Naive thymus-derived CD4-positive, alpha-beta T cell (primary cell): Measurements from ENCODE around the gene TRIM33. TPM values are rescaled to one million over a fixed set of nuclear protein-coding genes. Genes with fewer than 3 reads are reported as not detected.
A peak's percentile ranks its signal among the peaks of the same experiment; 100 is the strongest.

ENCODE experiments used
- ATAC-seq: fragments of 150-1000 bp; cut with Tn5 transposase; 2 replicates; pipeline ENCODE4 v1.10.0; 2021; ENCODE audit warnings: mild to moderate bottlenecking, moderate library complexity
- CTCF ChIA-PET: fragments of 350-600 bp; sonication (Branson Sonifier 250); formaldehyde crosslinking; loops from one replicate; lab custom pipeline; 2021; ENCODE audit warnings: antibody characterized with exemption; lab: Charles Lee
- POLR2A ChIA-PET: fragments of 350-600 bp; sonication (Branson Sonifier 250); formaldehyde crosslinking; loops from one replicate; lab custom pipeline; 2021; ENCODE audit warnings: antibody characterized with exemption, inconsistent platforms; lab: Charles Lee
- DNase-seq, 9 donors: peaks; one replicate each; pipeline versions ENCODE4 v3.0.0 to v3.0.0-alpha.2; 2020 to 2022; ENCODE audit warnings: mixed read lengths in 1 of 9
- H3K27ac ChIP-seq: one replicate; pipeline ENCODE4 v1.7.0; 2013; ENCODE audit warnings: mild to moderate bottlenecking, low read depth, low read length, moderate library complexity
- H3K27me3 ChIP-seq, 2 donors: one replicate each; pipeline ENCODE4 v1.7.0; 2013; ENCODE audit warnings: low read length in 2 of 2, mild to moderate bottlenecking in 2 of 2, moderate library complexity in 2 of 2; ENCODE audit not compliant: control insufficient read depth in 2 of 2, insufficient read depth in 2 of 2
- H3K36me3 ChIP-seq, 3 experiments: 1 replicate in 2 of 3; 2 replicates in 1 of 3; pipeline ENCODE4 v1.7.0; 2013; ENCODE audit warnings: low read length in 3 of 3, mild to moderate bottlenecking in 3 of 3, moderate library complexity in 1 of 3; ENCODE audit not compliant: insufficient read depth in 3 of 3, control insufficient read depth in 2 of 3
- H3K4me1 ChIP-seq, 2 donors: one replicate each; pipeline ENCODE4 v1.7.0; 2013; ENCODE audit warnings: low read length in 2 of 2, mild to moderate bottlenecking in 2 of 2, moderate library complexity in 1 of 2; ENCODE audit not compliant: control insufficient read depth in 2 of 2, insufficient read depth in 2 of 2
- H3K4me3 ChIP-seq: 2 replicates; pipeline ENCODE4 v1.7.0; 2013; ENCODE audit warnings: mild to moderate bottlenecking, low read length
- H3K9me3 ChIP-seq, 3 experiments: 1 replicate in 2 of 3; 2 replicates in 1 of 3; pipeline ENCODE4 v1.7.0; 2013; ENCODE audit warnings: low read length in 3 of 3; ENCODE audit not compliant: control insufficient read depth in 2 of 3
- H3K27ac Mint-ChIP-seq, 9 donors: one replicate each; pipeline ENCODE4 v1.8.0; 2020 to 2022; ENCODE audit warnings: mixed read lengths in 9 of 9, mild to moderate bottlenecking in 8 of 9, moderate library complexity in 5 of 9, inconsistent platforms in 2 of 9
- H3K27me3 Mint-ChIP-seq, 5 donors: one replicate each; pipeline ENCODE4 v1.8.0; 2021 to 2022; ENCODE audit warnings: mixed read lengths in 5 of 5, mild to moderate bottlenecking in 1 of 5
- H3K36me3 Mint-ChIP-seq, 5 donors: one replicate each; pipeline ENCODE4 v1.8.0; 2020 to 2022; ENCODE audit warnings: mixed read lengths in 5 of 5, mild to moderate bottlenecking in 3 of 5, inconsistent platforms in 1 of 5
- H3K4me1 Mint-ChIP-seq, 7 donors: one replicate each; pipeline ENCODE4 v1.8.0; 2020 to 2022; ENCODE audit warnings: mixed read lengths in 7 of 7, mild to moderate bottlenecking in 3 of 7, inconsistent platforms in 1 of 7
- H3K4me3 Mint-ChIP-seq, 10 donors: one replicate each; pipeline ENCODE4 v1.8.0; 2020 to 2022; ENCODE audit warnings: mild to moderate bottlenecking in 10 of 10, mixed read lengths in 10 of 10, moderate library complexity in 6 of 10, inconsistent platforms in 2 of 10
- H3K9me3 Mint-ChIP-seq, 11 donors: one replicate each; pipeline ENCODE4 v1.8.0; 2020 to 2022; ENCODE audit warnings: mixed read lengths in 11 of 11, mild to moderate bottlenecking in 4 of 11, inconsistent platforms in 1 of 11, moderate library complexity in 1 of 11
- intact Hi-C, 2 donors: fragments of 100-400 bp; cut with micrococcal nuclease; formaldehyde crosslinking; loops; one replicate each; pipeline ENCODE4 v1.15.1; 2023
- polyA plus RNA-seq, 2 donors: library from polyadenylated mRNA; unstranded; fragments of 300-500 nt; fragmentation: Illumina TruSeq; gene quantifications; one replicate each; pipeline ENCODE4 v1.2.3, GENCODE V29; 2021
- total RNA-seq, 6 experiments: library from RNA in 5 of 6; stranded (reverse) in 5 of 6; gene quantifications; 1 replicate in 5 of 6; 2 replicates in 1 of 6; pipeline ENCODE4 v1.2.3 and lab custom pipeline; 2021 to 2026

The TRIM33 gene
- total and polyA plus RNA-seq, 7 experiments from 2014 or later = 28.7 to 57.6 (median 45.4) TPM

- intact Hi-C loops = loop anchor here (2.0 to 5.0 kb wide), 4 partner anchors 15 to 114 kb away; partner anchors contain the start of genes TRIM33 (in 2 of the 2) and BCAS2 (in 1 of the 2)
- POLR2A ChIA-PET = interaction anchor here (1.4 to 1.5 kb wide), 2 partner anchors 43 to 135 kb away, joined by 3 to 5 read pairs; partner anchors contain the start of gene TRIM33
- H3K4me3 Mint-ChIP-seq = peak overlapping the region; percentile 14 to 73 (median 62)
- H3K9me3 ChIP-seq = no peaks in the 10 kb centered on the region
- peaks cover 47 to 84% (median 66%) of the 10 kb centered on the region in 7 donors for H3K4me1 Mint-ChIP-seq
- no peaks in the 10 kb centered on the region for H3K36me3 ChIP-seq
- H3K9me3 Mint-ChIP-seq = peaks cover 0 to 6% (median 0%) of the 10 kb centered on the region in 11 donors
- peaks cover 0 to 29% (median 8%) of the 10 kb centered on the region in 5 donors for H3K36me3 Mint-ChIP-seq
- H3K27ac Mint-ChIP-seq = peak overlapping the region in 8 of 9 donors; percentile 20 to 93 (median 64)
- DNase-seq (peak in 1 of 9 donors; percentile 13), ATAC-seq (peak; percentile 63)
- H3K4me1 ChIP-seq = peaks cover 20 to 23% of the 10 kb centered on the region in 2 donors
- H3K4me3 ChIP-seq = no peak overlapping the region
- CTCF ChIA-PET = interaction anchor here (0.5 to 1.5 kb wide), 2 partner anchors 9 to 67 kb away, joined by 4 read pairs; no protein-coding TSS in a partner anchor
- H3K27me3 ChIP-seq = no peaks in the 10 kb centered on the region
- no peak overlapping the region for H3K27ac ChIP-seq
- H3K27me3 Mint-ChIP-seq = no peaks in the 10 kb centered on the region
These were observed 43.0 kb downstream of the TRIM33 start for GRCh38 chr1:114468047-114468446.

DNA sequence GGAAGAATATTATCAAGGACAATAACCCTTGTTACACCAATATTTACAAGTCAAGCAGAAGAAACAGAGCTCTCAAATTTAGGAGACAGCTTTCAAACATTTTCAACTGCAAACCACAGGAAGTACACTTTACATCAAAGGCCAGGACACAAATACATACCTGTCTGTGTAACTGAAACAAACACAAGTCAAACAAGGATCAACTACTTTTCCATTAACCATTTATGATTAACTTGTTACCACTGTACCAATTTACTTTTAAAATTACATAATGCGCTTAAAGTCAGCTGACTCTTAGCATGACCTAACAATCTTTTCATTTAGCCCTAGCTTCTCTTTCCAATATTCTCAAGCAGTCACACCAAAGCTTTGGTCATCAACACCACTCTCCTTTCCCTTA, 43.5 kb downstream of the TRIM33 start:
- Mint-ChIP-seq H3K4me3 (peak overlapping the region in 9 of 10 donors; percentile 14 to 73 (median 68)), H3K27me3 (no peaks in the 10 kb centered on the region), H3K36me3 (peaks cover 0 to 24% (median 6%) of the 10 kb centered on the region in 5 donors), H3K27ac (peak overlapping the region in 8 of 9 donors; percentile 20 to 93 (median 64)), H3K4me1 (peaks cover 45 to 80% (median 62%) of the 10 kb centered on the region in 7 donors), H3K9me3 (peaks cover 0 to 2% (median 0%) of the 10 kb centered on the region in 11 donors)
- Histone ChIP-seq H3K27me3 (no peaks in the 10 kb centered on the region), H3K4me3 (no peak overlapping the region), H3K4me1 (peaks cover 20 to 23% of the 10 kb centered on the region in 2 donors), H3K9me3 (no peaks in the 10 kb centered on the region), H3K27ac (no peak overlapping the region), H3K36me3 (no peaks in the 10 kb centered on the region)
- intact Hi-C loops = loop anchor here in 1 of 2 donors (5.0 kb wide), 2 partner anchors 45 to 115 kb away; partner anchors contain the start of genes BCAS2 and TRIM33
- DNase-seq = peak in 3 of 9 donors; percentile 11 to 24 (median 13)
- ATAC-seq = peak; percentile 26
- POLR2A ChIA-PET = interaction anchor here (1.5 kb wide), 1 partner anchor 134 kb away, joined by 3 read pairs; no protein-coding TSS in a partner anchor
- CTCF ChIA-PET = interaction anchor here (1.5 kb wide), 1 partner anchor 10 kb away, joined by 4 read pairs; no protein-coding TSS in a partner anchor

- ChIA-PET POLR2A (interaction anchor here (1.1 kb wide), 1 partner anchor 46 kb away, joined by 4 read pairs; no protein-coding TSS in a partner anchor), CTCF (no interaction called here)
- peaks cover 0 to 6% (median 0%) of the 10 kb centered on the region in 3 experiments for H3K36me3 ChIP-seq
- peaks cover 0 to 29% (median 7%) of the 10 kb centered on the region in 5 donors for H3K36me3 Mint-ChIP-seq
- H3K9me3 Mint-ChIP-seq = peaks cover 0 to 2% (median 0%) of the 10 kb centered on the region in 11 donors
- DNase-seq = no peak
- H3K4me3 ChIP-seq = no peak overlapping the region
- H3K27ac Mint-ChIP-seq = peak overlapping the region in 4 of 9 donors; percentile 20 to 59 (median 45)
- no peaks in the 10 kb centered on the region for H3K27me3 ChIP-seq
- intact Hi-C loops = loop anchor here in 1 of 2 donors (5.0 kb wide), 2 partner anchors 46 to 116 kb away; partner anchors contain the start of genes BCAS2 and TRIM33
- no peak for ATAC-seq
- no peaks in the 10 kb centered on the region for H3K9me3 ChIP-seq
- peaks cover 45 to 72% (median 65%) of the 10 kb centered on the region in 7 donors for H3K4me1 Mint-ChIP-seq
- H3K4me3 Mint-ChIP-seq = peak overlapping the region in 6 of 10 donors; percentile 49 to 70 (median 68)
- peaks cover 20 to 23% of the 10 kb centered on the region in 2 donors for H3K4me1 ChIP-seq
- H3K27me3 Mint-ChIP-seq = no peaks in the 10 kb centered on the region
- H3K27ac ChIP-seq = no peak overlapping the region
These were observed 44.5 kb downstream of the TRIM33 start for GRCh38 chr1:114466334-114467014.

GRCh38 chr1:114462963-114463362, 48.0 kb downstream of the TRIM33 start:
- ATAC-seq (no peak), DNase-seq (no peak)
- Mint-ChIP-seq H3K4me3 (no peak overlapping the region), H3K36me3 (peaks cover 10 to 39% (median 26%) of the 10 kb centered on the region in 5 donors), H3K27me3 (no peaks in the 10 kb centered on the region), H3K27ac (no peak overlapping the region), H3K4me1 (peaks cover 31 to 54% (median 51%) of the 10 kb centered on the region in 7 donors), H3K9me3 (peaks cover 0 to 9% (median 0%) of the 10 kb centered on the region in 11 donors)
- POLR2A ChIA-PET = no interaction called here
- peaks cover 10 to 13% of the 10 kb centered on the region in 2 donors for H3K4me1 ChIP-seq
- H3K27me3 ChIP-seq = no peaks in the 10 kb centered on the region
- CTCF ChIA-PET = interaction anchor here (0.6 kb wide), 1 partner anchor 35 kb away, joined by 3 read pairs; no protein-coding TSS in a partner anchor
- H3K9me3 ChIP-seq = no peaks in the 10 kb centered on the region
- intact Hi-C loops = no loop called here
- peaks cover 0 to 15% (median 0%) of the 10 kb centered on the region in 3 experiments for H3K36me3 ChIP-seq
- H3K4me3 ChIP-seq = no peak overlapping the region
- no peak overlapping the region for H3K27ac ChIP-seq

DNA sequence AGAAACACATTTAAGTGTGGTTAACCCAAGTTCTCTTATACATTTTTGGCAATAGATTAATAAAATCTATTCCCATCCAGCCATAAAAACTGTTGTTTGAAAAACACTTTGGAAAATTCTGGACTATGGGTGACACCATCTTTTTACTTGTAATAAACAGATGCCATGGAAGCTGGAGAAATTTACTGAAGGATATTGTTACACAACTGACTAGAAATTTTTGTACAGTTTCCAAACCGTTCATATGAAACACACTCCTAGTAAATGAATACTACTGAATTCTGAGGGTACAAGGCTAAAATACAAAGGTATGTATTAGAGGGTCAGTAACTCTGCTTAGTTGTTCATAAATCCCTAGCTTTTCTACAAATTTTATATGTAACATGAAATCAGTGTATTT, 48.7 kb downstream of the TRIM33 start:
- Mint-ChIP-seq H3K9me3 (peaks cover 0 to 9% (median 0%) of the 10 kb centered on the region in 11 donors), H3K27ac (no peak overlapping the region), H3K4me1 (peaks cover 25 to 47% (median 45%) of the 10 kb centered on the region in 7 donors), H3K4me3 (no peak overlapping the region), H3K36me3 (peaks cover 10 to 43% (median 26%) of the 10 kb centered on the region in 5 donors), H3K27me3 (no peaks in the 10 kb centered on the region)
- H3K4me3 ChIP-seq = no peak overlapping the region
- H3K9me3 ChIP-seq = no peaks in the 10 kb centered on the region
- CTCF ChIA-PET = interaction anchor here (0.6 kb wide), 1 partner anchor 36 kb away, joined by 3 read pairs; no protein-coding TSS in a partner anchor
- peaks cover 4 to 8% of the 10 kb centered on the region in 2 donors for H3K4me1 ChIP-seq
- no peaks in the 10 kb centered on the region for H3K27me3 ChIP-seq
- DNase-seq = no peak
- POLR2A ChIA-PET = no interaction called here
- intact Hi-C loops = no loop called here
- H3K36me3 ChIP-seq = peaks cover 0 to 15% (median 0%) of the 10 kb centered on the region in 3 experiments
- no peak for ATAC-seq
- H3K27ac ChIP-seq = no peak overlapping the region

DNA sequence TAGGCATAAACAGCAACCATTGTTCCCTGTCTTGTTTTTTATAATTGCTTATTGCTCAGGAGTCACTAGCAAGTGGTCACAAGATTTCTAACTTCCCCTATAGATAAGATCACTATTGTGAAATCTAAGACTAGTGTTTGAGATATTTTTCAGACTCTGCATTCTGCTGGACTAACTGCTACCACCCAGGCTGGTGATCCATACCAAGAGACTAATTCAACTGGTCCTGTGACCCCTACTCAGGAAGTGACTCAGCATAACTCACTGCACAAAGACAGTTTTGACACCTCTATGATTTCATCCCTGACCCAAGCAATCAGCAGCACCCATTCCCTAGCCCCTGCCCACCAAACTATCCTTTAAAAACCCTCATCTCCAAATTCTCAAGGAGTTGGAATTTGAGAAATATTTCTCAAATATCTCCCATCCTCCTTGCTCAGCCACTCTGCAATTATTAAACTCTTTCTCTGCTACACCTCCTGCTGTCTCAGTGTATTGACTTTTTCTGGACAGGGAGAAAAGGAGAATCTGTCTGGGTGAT, 52.7 kb downstream of the TRIM33 start:
- peaks cover 7 to 31% (median 18%) of the 10 kb centered on the region in 7 donors for H3K4me1 Mint-ChIP-seq
- H3K36me3 Mint-ChIP-seq = peaks cover 10 to 68% (median 45%) of the 10 kb centered on the region in 5 donors
- CTCF ChIA-PET = no interaction called here

More for the DNA sequence above, 52.7 kb downstream of the TRIM33 start:
- peak overlapping the region in 4 of 9 donors; percentile 9 to 69 (median 60) for H3K27ac Mint-ChIP-seq
- POLR2A ChIA-PET = no interaction called here
- Histone ChIP-seq H3K27ac (no peak overlapping the region), H3K4me3 (no peak overlapping the region), H3K36me3 (peaks cover 0 to 33% (median 3%) of the 10 kb centered on the region in 3 experiments), H3K4me1 (no peaks in the 10 kb centered on the region), H3K9me3 (no peaks in the 10 kb centered on the region), H3K27me3 (no peaks in the 10 kb centered on the region)
- peak overlapping the region in 1 of 10 donors; percentile 27 for H3K4me3 Mint-ChIP-seq
- intact Hi-C loops = no loop called here
- DNase-seq (no peak), ATAC-seq (peak; percentile 60)
- H3K27me3 Mint-ChIP-seq = no peaks in the 10 kb centered on the region
- H3K9me3 Mint-ChIP-seq = peaks cover 0 to 9% (median 0%) of the 10 kb centered on the region in 11 donors
